ENCODE data around the gene CDH23.
"Not testable (repeated sequence)": the region's sequence is repeated elsewhere in the genome, so short reads cannot be mapped to it uniquely, and the experiment has no call there.

The CDH23 gene

DNA sequence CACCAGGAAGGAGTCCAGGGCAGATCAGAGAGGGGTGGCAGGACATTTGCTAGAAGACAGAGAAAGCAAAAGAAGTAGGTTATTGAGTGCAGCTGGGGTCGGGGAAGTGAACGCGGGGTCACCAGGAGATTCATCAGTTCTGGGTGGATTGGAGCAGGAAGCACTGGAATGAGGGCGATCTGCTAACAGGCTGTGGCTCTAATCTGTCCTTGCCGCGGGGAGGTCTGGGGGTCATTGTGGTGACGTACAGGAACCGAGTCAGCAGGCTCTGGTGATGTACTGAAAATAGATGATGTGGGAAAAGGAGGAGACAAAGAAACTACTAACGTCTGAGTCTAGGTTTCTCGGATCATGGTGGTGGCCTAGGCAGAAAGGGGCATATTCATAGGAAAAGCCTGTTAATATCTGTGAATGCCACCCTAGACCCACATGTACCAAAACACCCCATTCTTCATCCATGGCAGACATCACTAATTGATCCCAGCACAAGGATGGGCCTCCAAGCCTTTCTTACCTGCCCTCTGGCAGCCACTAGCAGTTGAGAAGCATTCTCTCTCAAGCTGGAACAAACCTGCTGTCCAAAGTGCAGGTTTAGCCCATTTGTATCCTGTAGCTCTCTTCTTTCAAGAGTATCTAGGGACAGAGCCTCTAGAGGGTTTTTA is 188.3 kb downstream of the CDH23 start:
- no peak for DNase-seq

- DNase-seq = no peak
Observed at GRCh38 chr10:71585564-71586290, 189.0 kb downstream of the CDH23 start.

- no peak for DNase-seq
Observed at GRCh38 chr10:71587941-71588573, 191.3 kb downstream of the CDH23 start.

DNA sequence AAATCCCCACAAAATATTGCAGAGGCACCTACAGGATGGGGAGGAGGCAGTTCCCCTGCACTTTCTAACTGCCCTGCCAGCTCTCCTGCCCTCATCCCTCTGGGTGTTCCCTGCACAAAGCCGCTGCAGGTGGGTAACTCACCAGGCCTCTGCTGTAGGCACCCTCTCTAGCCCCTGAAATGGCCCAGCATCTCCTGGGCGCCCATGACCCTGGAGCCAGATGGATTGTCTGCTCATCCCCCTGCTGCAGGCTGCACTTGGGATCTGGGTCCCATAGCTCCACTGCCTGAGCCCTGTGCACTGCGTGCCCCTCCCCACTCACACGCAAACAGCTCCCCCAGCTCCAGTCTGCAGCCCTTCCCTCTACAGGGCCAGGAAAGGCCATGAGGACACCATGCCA is 192.0 kb downstream of the CDH23 start:
- no peak for DNase-seq

DNA sequence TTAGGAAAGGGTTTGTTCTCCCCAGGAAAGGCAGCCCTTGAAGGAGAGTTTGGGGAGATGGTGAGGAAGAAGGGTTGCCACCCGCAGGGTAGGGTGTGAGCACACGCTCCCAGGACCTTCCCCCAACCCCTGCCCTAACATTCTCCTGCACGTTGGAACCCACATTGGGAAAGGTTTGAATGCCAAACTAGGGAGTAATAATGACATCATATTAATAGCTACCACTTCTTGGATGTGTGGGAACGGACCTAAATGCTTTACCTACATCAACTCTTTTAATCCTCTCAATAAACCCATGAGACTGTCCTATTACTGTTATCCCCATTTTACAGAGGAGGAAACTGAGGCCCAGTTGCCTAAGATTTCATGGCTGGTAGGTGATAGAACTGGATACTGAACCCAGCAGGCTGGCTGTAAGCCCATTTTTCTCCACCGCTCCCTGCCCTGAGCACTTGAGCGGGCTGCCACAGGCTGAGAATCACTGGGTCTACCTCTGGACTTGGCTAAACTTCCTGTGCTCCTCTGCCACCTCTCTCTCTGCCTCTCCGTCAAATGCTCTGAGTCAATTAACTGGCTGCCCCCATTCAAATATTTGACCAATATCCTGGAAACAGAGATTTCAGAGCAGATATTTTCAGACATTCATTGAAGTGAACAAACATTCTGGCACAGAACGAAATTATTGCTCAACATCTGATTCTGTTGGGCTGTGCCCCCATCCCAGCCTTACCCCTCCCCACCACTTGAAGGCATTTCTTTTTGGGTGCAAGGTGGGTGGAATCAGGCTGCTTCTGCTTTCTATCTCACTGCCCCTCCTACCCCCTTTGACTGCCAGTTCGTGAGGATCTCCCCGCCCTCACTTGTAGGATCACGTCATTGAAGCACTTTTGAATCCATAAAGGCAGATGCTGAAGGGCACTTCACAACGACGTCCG is 193.2 kb downstream of the CDH23 start:
- DNase-seq = no peak

GRCh38 chr10:71590781-71591350 is 194.1 kb downstream of the CDH23 start:
- DNase-seq = no peak

- DNase-seq = no peak
Observed at GRCh38 chr10:71594934-71595571, 198.3 kb downstream of the CDH23 start.

- DNase-seq = no peak
Observed at GRCh38 chr10:71595649-71596048, 198.9 kb downstream of the CDH23 start.

DNA sequence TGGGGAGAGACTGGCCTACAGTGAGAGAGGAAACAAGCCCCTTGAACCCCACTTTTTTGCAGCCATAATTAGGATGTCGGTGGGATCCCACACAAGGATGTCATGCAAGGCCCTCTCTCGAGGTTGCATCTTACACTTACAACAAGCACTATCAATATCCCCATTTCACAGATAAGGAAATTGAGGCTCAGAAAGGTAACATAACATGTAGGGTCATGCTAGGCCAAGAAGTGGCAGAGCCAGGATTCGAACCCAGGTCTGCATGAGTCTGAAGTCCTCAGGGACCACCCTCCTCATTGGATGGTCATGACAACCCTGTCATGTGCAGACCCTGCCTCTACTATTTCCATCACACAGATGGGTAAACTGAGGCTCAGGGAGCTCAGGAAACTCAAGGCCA is 199.4 kb downstream of the CDH23 start:
- DNase-seq = no peak

GRCh38 chr10:71596759-71597158 is 200.0 kb downstream of the CDH23 start:
- DNase-seq = no peak

- DNase-seq = no peak
Observed at GRCh38 chr10:71597821-71598498, 201.2 kb downstream of the CDH23 start.

DNA sequence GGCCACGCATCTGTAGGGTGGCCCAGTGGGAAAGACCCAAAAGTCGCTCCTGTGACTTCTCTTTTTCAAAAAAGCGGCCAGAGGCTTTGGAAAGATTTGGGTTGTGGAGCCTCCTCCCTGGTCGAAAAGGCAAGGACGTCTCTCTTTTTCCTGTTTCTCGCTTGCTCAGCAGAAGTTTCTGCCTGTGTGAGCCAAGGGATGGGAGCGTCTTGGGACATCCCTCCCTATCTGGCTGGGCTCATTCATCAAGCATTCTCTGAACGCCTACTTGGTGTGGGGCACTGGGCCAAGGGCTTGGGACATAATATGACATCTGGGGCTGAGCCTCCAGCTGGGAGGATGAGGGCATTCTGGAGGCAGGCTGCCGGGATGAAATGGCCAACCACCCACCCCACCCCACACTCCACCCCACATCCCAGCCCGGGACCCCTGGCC is 201.9 kb downstream of the CDH23 start:
- DNase-seq = no peak

DNA sequence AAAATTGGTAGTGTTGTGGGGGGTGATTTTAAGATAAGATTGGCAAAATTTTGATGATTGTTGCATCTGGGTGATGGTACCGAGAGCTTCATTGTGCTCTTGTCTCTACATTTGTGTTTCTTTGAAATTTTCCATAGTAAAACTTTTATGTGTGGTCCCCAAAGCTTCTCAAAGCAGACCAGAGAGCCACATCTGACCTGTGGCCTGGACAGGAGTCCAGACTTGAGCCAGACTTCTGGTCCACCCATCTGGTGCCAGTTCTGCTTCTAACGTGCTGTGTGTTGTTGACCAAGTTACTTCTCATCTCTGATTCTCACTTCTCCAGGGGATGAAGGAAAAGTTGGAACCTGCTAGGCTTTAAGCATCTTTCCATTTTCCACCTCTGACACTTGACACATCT is 202.8 kb downstream of the CDH23 start:
- DNase-seq = no peak

DNA sequence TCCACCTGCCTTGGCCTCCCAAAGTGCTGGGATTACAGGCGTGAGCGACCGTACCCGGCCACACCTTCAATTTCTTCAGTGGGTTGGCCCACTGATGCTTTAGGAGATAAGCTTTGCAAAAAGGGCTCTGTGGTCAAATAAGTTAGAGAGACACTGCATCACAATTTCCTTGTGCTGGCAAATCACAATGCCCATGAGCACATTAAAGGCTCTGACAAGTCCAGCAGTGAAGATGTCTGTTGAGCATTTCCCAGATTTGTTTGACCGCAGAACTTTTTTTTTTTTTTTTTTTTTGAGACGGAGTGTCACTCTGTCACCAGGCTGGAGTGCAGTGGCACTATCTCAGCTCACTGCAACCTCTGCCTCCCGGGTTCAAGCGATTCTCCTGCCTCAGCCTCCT is 203.5 kb downstream of the CDH23 start:
- not testable (repeated sequence) for DNase-seq

GRCh38 chr10:71600849-71601248 is 204.1 kb downstream of the CDH23 start:
- no peak for DNase-seq

DNA sequence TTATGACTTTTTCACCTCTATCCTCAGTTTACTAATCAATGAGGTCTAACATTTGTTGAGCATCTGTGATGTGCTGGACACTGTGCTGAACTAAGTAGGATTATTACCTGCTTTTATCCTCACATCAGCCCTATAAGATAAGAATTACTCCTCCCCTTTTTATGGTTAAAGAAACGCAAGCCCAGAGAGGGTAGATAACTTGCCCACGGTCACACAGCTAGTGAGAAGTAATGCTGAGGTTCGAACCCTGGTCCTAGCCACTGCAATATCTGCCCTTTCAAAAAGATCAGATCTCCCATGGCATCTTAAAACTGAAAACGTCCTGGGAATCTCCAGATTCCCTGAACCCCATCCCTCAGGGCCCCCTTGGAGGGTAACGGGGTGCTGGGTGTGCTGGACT is 204.6 kb downstream of the CDH23 start:
- no peak for DNase-seq

- DNase-seq = no peak
Observed at GRCh38 chr10:71603150-71603549, 206.4 kb downstream of the CDH23 start.

- no peak for DNase-seq
Observed at GRCh38 chr10:71603754-71604153, 207.0 kb downstream of the CDH23 start.

DNA sequence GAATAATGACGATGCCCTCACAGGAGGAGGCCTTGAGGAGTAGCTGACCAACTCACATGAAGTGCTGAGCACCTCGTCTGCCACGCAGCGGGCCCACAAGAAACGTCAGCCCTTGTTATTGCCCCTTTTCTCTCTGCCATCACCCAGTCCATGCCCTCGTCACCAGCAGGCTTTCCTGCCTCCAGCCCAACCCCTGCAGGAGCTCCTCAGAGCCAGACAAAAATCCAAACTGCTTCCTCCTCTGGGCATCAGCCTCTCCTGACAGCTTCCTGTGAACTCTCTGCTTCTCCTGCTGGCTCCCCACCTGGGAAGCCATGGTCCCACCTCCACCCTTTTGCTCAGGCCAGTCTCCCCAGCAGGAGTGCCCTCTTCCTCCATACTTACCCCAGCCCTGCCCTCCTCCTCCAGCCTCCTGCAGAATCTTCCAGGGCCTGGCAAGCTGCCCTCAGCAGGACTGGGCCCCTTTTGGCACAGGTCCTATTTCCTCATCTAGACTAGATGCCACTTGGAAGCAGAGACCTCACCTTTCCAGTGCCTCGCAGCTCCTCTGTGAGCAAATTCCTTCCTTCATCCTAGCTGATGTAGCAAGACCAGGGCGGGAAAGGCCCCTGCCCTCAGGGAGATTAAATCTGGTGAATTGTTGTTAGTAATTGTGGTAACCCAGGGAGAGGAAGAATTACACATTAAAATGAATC is 207.8 kb downstream of the CDH23 start:
- no peak for DNase-seq

DNA sequence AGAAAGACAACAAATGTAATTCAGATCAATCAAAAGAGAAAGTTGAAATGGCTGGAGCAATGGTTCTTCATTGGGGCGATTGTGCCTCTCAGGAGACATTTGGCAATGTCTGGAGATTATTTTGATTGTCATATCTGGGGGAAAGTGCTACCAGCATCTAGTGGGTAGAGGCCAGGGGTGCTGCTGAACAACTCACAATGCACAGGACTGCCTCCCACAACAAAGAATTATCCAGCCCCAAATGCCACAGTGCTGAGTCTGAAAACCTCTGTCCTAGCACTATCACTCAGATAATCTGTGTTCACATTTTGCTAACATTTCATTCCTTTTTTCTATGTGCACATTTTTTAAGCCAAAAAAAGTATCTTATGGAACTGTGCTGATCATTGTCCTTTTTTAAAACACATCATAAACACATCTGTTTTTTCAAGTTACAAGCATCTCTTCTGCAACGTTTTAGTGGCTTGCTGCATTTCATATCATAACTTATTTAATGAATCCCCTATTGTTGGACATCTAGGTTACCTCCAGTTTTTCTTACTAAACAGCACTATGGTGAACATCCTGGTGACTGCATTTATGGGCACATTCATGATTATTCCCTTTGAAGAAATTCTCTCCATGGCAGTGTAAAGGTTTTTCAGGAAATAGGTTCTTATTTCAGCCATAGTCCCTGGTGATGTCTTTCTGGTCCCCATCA is 208.7 kb downstream of the CDH23 start:
- no peak for DNase-seq
